Measurements from ENCODE around the gene GPR146. TPM values are rescaled to one million over a fixed set of nuclear protein-coding genes. Genes with fewer than 3 reads are reported as not detected.

The GPR146 gene
- total and polyA plus RNA-seq, 2 of the 13 experiments (the other 11 are each of a cell fraction or from before 2014, with no cell fraction given) = 2.0 to 15.9 TPM

DNA sequence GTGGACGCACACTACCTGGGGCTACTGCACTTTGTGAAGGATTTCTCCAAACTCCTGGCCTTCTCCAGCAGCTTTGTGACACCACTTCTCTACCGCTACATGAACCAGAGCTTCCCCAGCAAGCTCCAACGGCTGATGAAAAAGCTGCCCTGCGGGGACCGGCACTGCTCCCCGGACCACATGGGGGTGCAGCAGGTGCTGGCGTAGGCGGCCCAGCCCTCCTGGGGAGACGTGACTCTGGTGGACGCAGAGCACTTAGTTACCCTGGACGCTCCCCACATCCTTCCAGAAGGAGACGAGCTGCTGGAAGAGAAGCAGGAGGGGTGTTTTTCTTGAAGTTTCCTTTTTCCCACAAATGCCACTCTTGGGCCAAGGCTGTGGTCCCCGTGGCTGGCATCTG lies 14.0 kb downstream of the GPR146 start (continued):
- TF ChIP-seq, protein P1, sequence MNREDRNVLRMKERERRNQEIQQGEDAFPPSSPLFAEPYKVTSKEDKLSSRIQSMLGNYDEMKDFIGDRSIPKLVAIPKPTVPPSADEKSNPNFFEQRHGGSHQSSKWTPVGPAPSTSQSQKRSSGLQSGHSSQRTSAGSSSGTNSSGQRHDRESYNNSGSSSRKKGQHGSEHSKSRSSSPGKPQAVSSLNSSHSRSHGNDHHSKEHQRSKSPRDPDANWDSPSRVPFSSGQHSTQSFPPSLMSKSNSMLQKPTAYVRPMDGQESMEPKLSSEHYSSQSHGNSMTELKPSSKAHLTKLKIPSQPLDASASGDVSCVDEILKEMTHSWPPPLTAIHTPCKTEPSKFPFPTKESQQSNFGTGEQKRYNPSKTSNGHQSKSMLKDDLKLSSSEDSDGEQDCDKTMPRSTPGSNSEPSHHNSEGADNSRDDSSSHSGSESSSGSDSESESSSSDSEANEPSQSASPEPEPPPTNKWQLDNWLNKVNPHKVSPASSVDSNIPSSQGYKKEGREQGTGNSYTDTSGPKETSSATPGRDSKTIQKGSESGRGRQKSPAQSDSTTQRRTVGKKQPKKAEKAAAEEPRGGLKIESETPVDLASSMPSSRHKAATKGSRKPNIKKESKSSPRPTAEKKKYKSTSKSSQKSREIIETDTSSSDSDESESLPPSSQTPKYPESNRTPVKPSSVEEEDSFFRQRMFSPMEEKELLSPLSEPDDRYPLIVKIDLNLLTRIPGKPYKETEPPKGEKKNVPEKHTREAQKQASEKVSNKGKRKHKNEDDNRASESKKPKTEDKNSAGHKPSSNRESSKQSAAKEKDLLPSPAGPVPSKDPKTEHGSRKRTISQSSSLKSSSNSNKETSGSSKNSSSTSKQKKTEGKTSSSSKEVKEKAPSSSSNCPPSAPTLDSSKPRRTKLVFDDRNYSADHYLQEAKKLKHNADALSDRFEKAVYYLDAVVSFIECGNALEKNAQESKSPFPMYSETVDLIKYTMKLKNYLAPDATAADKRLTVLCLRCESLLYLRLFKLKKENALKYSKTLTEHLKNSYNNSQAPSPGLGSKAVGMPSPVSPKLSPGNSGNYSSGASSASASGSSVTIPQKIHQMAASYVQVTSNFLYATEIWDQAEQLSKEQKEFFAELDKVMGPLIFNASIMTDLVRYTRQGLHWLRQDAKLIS (CRISPR knock-in tag; IDR thresholded peaks at IDR 0.05) = no peak
- TF ChIP-seq KLF12 (CRISPR knock-in tag; IDR thresholded peaks at IDR 0.05; ENCODE audit: borderline replicate concordance) (no peak), ZIK1 (CRISPR knock-in tag; IDR thresholded peaks at IDR 0.05; ENCODE audit: borderline replicate concordance, low read depth) (no peak)

DNA sequence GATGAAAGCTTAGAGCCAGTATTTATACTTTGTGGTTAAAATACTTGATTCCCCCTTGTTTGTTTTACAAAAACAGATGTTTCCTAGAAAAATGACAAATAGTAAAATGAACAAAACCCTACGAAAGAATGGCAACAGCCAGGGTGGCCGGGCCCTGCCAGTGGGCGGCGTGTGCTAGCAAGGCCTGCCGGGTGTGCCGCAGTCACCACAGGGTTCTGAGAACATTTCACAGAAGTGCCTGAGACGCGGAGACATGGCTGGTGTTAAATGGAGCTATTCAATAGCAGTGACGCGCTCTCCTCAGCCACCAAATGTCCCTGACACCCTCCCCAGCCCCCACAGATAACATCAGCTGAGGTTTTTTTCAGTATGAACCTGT lies 14.5 kb downstream of the GPR146 start:
- no peaks in the 10 kb centered on the region for H3K9me3 ChIP-seq (ENCODE audit: low read length)

More for the DNA sequence above, 14.5 kb downstream of the GPR146 start:
- intact Hi-C loops (cut with micrococcal nuclease; ENCODE audit: unreplicated experiment) = no loop called here
- Histone ChIP-seq H3K4me1 (ENCODE audit: insufficient read depth, low read length) (no peaks in the 10 kb centered on the region), H3K4me2 (ENCODE audit: low read depth, low read length) (no peak overlapping the region), H3K36me3 (replicated peaks in 1 of 2; ENCODE audit: control insufficient read depth in 1 of 2, insufficient read depth in 2 of 2, low read length in 2 of 2) (peaks cover 8 to 14% of the 10 kb centered on the region in 2 experiments; a peak in 4 of 5 replicates), H3K27me3 (ENCODE audit: control insufficient read depth in 1 of 2, insufficient read depth in 2 of 2, low read length in 2 of 2) (no peaks in the 10 kb centered on the region), H3K4me3 (replicated peaks in 1 of 3; ENCODE audit: insufficient read depth in 1 of 3, low read depth in 2 of 3, low read length in 3 of 3) (no peak overlapping the region), H3K79me2 (ENCODE audit: insufficient read depth, low read length) (no peaks in the 10 kb centered on the region), H2AFZ (ENCODE audit: low read length) (no peak overlapping the region), H3K9ac (ENCODE audit: insufficient read depth, low read depth, low read length) (no peak overlapping the region), H3K27ac (ENCODE audit: extremely low read length, insufficient read depth, low read length) (no peak overlapping the region), H4K20me1 (ENCODE audit: insufficient read depth, low read length) (no peaks in the 10 kb centered on the region)
- WGBS (ENCODE audit: low lambda C conversion rate) = 98% methylated on average over 10 of the region's 10 CpGs
- BruUV-seq (replicated peaks) = no TSS peak
- DNase-seq (ENCODE audit: low spot score) (no peak), ATAC-seq (no peak), FAIRE-seq (no peak)
- TF ChIP-seq, protein P2, sequence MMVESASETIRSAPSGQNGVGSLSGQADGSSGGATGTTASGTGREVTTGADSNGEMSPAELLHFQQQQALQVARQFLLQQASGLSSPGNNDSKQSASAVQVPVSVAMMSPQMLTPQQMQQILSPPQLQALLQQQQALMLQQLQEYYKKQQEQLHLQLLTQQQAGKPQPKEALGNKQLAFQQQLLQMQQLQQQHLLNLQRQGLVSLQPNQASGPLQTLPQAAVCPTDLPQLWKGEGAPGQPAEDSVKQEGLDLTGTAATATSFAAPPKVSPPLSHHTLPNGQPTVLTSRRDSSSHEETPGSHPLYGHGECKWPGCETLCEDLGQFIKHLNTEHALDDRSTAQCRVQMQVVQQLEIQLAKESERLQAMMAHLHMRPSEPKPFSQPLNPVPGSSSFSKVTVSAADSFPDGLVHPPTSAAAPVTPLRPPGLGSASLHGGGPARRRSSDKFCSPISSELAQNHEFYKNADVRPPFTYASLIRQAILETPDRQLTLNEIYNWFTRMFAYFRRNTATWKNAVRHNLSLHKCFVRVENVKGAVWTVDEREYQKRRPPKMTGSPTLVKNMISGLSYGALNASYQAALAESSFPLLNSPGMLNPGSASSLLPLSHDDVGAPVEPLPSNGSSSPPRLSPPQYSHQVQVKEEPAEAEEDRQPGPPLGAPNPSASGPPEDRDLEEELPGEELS (CRISPR knock-in tag; IDR thresholded peaks at IDR 0.05) = no peak
- TF ChIP-seq, protein P3, sequence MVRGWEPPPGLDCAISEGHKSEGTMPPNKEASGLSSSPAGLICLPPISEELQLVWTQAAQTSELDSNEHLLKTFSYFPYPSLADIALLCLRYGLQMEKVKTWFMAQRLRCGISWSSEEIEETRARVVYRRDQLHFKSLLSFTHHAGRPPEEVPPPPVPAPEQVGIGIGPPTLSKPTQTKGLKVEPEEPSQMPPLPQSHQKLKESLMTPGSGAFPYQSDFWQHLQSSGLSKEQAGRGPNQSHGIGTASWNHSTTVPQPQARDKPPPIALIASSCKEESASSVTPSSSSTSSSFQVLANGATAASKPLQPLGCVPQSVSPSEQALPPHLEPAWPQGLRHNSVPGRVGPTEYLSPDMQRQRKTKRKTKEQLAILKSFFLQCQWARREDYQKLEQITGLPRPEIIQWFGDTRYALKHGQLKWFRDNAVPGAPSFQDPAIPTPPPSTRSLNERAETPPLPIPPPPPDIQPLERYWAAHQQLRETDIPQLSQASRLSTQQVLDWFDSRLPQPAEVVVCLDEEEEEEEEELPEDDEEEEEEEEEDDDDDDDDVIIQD (CRISPR knock-in tag; IDR thresholded peaks at IDR 0.05; ENCODE audit: low read depth) = no peak
- TF ChIP-seq ZNF589 (CRISPR knock-in tag; conservative IDR thresholded peaks at IDR 0.05) (no peak), ZNF180 (CRISPR knock-in tag; IDR thresholded peaks at IDR 0.05; ENCODE audit: borderline replicate concordance, low read depth) (no peak), ZNF550 (CRISPR knock-in tag; IDR thresholded peaks at IDR 0.05; ENCODE audit: borderline replicate concordance) (no peak), ZZZ3 (CRISPR knock-in tag; IDR thresholded peaks at IDR 0.05; ENCODE audit: borderline replicate concordance) (no peak), ZSCAN30 (CRISPR knock-in tag; IDR thresholded peaks at IDR 0.05) (no peak)
- TF ChIP-seq, protein P4, sequence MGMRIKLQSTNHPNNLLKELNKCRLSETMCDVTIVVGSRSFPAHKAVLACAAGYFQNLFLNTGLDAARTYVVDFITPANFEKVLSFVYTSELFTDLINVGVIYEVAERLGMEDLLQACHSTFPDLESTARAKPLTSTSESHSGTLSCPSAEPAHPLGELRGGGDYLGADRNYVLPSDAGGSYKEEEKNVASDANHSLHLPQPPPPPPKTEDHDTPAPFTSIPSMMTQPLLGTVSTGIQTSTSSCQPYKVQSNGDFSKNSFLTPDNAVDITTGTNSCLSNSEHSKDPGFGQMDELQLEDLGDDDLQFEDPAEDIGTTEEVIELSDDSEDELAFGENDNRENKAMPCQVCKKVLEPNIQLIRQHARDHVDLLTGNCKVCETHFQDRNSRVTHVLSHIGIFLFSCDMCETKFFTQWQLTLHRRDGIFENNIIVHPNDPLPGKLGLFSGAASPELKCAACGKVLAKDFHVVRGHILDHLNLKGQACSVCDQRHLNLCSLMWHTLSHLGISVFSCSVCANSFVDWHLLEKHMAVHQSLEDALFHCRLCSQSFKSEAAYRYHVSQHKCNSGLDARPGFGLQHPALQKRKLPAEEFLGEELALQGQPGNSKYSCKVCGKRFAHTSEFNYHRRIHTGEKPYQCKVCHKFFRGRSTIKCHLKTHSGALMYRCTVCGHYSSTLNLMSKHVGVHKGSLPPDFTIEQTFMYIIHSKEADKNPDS (CRISPR knock-in tag; IDR thresholded peaks at IDR 0.05) = no peak
- ChIA-PET POLR2A (no interaction called here), CTCF (ENCODE audit: low intra/inter-chr PET ratio, low total read pairs) (no interaction called here)
- in situ Hi-C loops (cut with HindIII; ENCODE audit: extremely low pct_ligation_motif_present, low pct_unique_long_range_greater_than_20kb) = no loop called here

Data from HepG2 (cell line).